HCT116 (cell line): ENCODE measurements around the gene UMOD. TPM values are rescaled to one million over a fixed set of nuclear protein-coding genes. Genes with fewer than 3 reads are reported as not detected.

Experiments used
- ATAC-seq: fragments of 200-7000 bp; cut with Tn5 transposase; 2 replicates; pipeline ENCODE4 v1.9.1; 2020; ENCODE audit warnings: mild to moderate bottlenecking, moderate library complexity
- BruUV-seq: library from RNA; stranded (reverse); fragments of 400-500 nt; replicated peaks from 2 replicates; lab custom pipeline; 2021; lab: Mats Ljungman, UMichigan
- CTCF ChIA-PET: fragments of 300-600 bp; sonication (Branson Sonifier 250); formaldehyde crosslinking; loops from one replicate; lab custom pipeline; 2021; ENCODE audit warnings: antibody characterized with exemption; lab: Charles Lee
- POLR2A ChIA-PET: fragments of 300-600, 350-600 bp; sonication (Branson Sonifier 250); formaldehyde crosslinking; loops from one replicate; lab custom pipeline; 2021; ENCODE audit warnings: antibody characterized with exemption; lab: Charles Lee
- RAD21 ChIA-PET, 2 experiments: fragments of 300-600 bp; sonication (Branson Sonifier 250); formaldehyde crosslinking; loops; one replicate each; lab custom pipeline; 2023; ENCODE audit warnings: low total read pairs in 2 of 2; ENCODE audit not compliant: uncharacterized antibody in 2 of 2, unreplicated experiment in 2 of 2, low non-redundant PET in 1 of 2; lab: Charles Lee
- DNase-seq: peaks from one replicate; pipeline ENCODE4 v3.0.0-alpha.2; 2010; ENCODE audit warnings: low read depth, low spot score
- H2AFZ ChIP-seq: fragments of 200-600 bp; shearing (Covaris generic), sonication (generic); 2 replicates; pipeline ENCODE4 v1.6.1; 2017; ENCODE audit warnings: low read depth, mixed run types, mixed read lengths, antibody characterized with exemption, low read length; ENCODE audit not compliant: poor library complexity, severe bottlenecking
- H3K27ac ChIP-seq: 2 replicates; pipeline ENCODE4 v1.5.1; 2012; ENCODE audit warnings: low read depth, low read length
- H3K27me3 ChIP-seq: fragments of 200-600 bp; sonication (generic); 2 replicates; pipeline ENCODE4 v1.6.1; 2016; ENCODE audit warnings: mixed run types, low read length, mixed read lengths; ENCODE audit not compliant: insufficient read depth
- H3K36me3 ChIP-seq, 2 experiments: fragments of 200-500 bp in 1 of 2; fragments of 200-600 bp in 1 of 2; sonication (Bioruptor generic) in 1 of 2; sonication (generic) in 1 of 2; 2 replicates each; pipeline versions ENCODE4 v1.5.1 to v1.6.1; 2014 to 2016; ENCODE audit warnings: low read length in 2 of 2, inconsistent platforms in 1 of 2, mixed read lengths in 1 of 2, mixed run types in 1 of 2; ENCODE audit not compliant: insufficient read depth in 2 of 2, control insufficient read depth in 1 of 2
- H3K4me1 ChIP-seq, 2 experiments: fragments of 200-600 bp in 1 of 2; sonication (generic) in 1 of 2; 2 replicates each; pipeline versions ENCODE4 v1.5.1 to v1.6.1; 2012 to 2017; ENCODE audit warnings: low read length in 2 of 2, inconsistent platforms in 1 of 2, mild to moderate bottlenecking in 1 of 2, mixed read lengths in 1 of 2, mixed run types in 1 of 2, moderate library complexity in 1 of 2; ENCODE audit not compliant: insufficient read depth in 2 of 2, control insufficient read depth in 1 of 2
- H3K4me2 ChIP-seq: fragments of 200-600 bp; sonication (generic); 2 replicates; pipeline ENCODE4 v1.6.1; 2017; ENCODE audit warnings: mixed run types, low read length, mixed read lengths
- H3K4me3 ChIP-seq, 2 experiments: fragments of 200-600 bp in 1 of 2; sonication (generic) in 1 of 2; replicated peaks in 1 of 2; 2 replicates each; pipeline ENCODE4 v1.5.1; 2011 to 2016; ENCODE audit warnings: low read length in 2 of 2, control low read depth in 1 of 2, low read depth in 1 of 2, mild to moderate bottlenecking in 1 of 2, mixed read lengths in 1 of 2, mixed run types in 1 of 2
- H3K79me2 ChIP-seq: fragments of 200-600 bp; sonication (generic); 2 replicates; pipeline ENCODE4 v1.6.1; 2017; ENCODE audit warnings: mild to moderate bottlenecking, mixed run types, low read length, moderate library complexity, mixed read lengths; ENCODE audit not compliant: insufficient read depth
- H3K9ac ChIP-seq: fragments of 200-600 bp; sonication (generic); 2 replicates; pipeline ENCODE4 v1.6.1; 2016; ENCODE audit warnings: low read length, mixed read lengths
- H3K9me2 ChIP-seq: fragments of 200-600 bp; sonication (generic), shearing (Covaris generic); 2 replicates; pipeline ENCODE4 v1.6.1; 2017; ENCODE audit warnings: mixed run types, mild to moderate bottlenecking, moderate library complexity; ENCODE audit not compliant: insufficient read depth
- H3K9me3 ChIP-seq, 2 experiments: fragments of 200-500 bp in 1 of 2; fragments of 200-600 bp in 1 of 2; sonication (Bioruptor generic) in 1 of 2; sonication (generic) in 1 of 2; 2 replicates each; pipeline ENCODE4 v1.6.1; 2014 to 2017; ENCODE audit warnings: low read length in 2 of 2, mixed read lengths in 2 of 2, inconsistent platforms in 1 of 2, low read depth in 1 of 2, mild to moderate bottlenecking in 1 of 2, mixed run types in 1 of 2, moderate library complexity in 1 of 2; ENCODE audit not compliant: control insufficient read depth in 1 of 2, insufficient read depth in 1 of 2
- H4K20me1 ChIP-seq: fragments of 200-600 bp; sonication (generic), shearing (Covaris generic); 2 replicates; pipeline ENCODE4 v1.6.1; 2017; ENCODE audit warnings: mixed run types, mild to moderate bottlenecking, moderate library complexity; ENCODE audit not compliant: insufficient read depth
- CEBPB ChIP-seq: IDR thresholded peaks from 2 replicates; pipeline ENCODE4 v1.6.1; 2012; ENCODE audit warnings: low read depth
- EGR1 ChIP-seq: IDR thresholded peaks from 2 replicates; pipeline ENCODE4 v1.6.1; 2012; ENCODE audit warnings: low read depth
- ELF1 ChIP-seq: IDR thresholded peaks from 2 replicates; pipeline ENCODE4 v1.6.1; 2012; ENCODE audit warnings: low read depth, borderline replicate concordance
- SIN3A ChIP-seq: IDR thresholded peaks from 2 replicates; pipeline ENCODE4 v1.6.1; 2012; ENCODE audit warnings: low read depth
- SP1 ChIP-seq: IDR thresholded peaks from 2 replicates; pipeline ENCODE4 v1.6.1; 2012; ENCODE audit warnings: low read depth
- intact Hi-C: fragments of 100-400 bp; cut with micrococcal nuclease; formaldehyde crosslinking; loops from 2 replicates; pipeline ENCODE4 v1.10.0; 2022
- total RNA-seq: library from RNA; stranded (reverse); gene quantifications from one replicate; pipeline ENCODE4 v1.2.1, GENCODE V29; 2021; ENCODE audit not compliant: unreplicated experiment
- TF ChIP-seq, protein P1 (sequence below): IDR thresholded peaks from 2 replicates; pipeline ENCODE4 v1.6.1; 2012
- TF ChIP-seq, protein P2 (sequence below), 3 experiments: fragments of 200-600 bp in 1 of 3; sonication (generic) in 1 of 3; IDR thresholded peaks in 2 of 3; conservative IDR thresholded peaks in 1 of 3; 2 replicates each; pipeline ENCODE4 v1.5.1; 2012 to 2017; ENCODE audit warnings: low read depth in 2 of 3, low read length in 2 of 3, antibody characterized with exemption in 1 of 3, borderline replicate concordance in 1 of 3, control low read depth in 1 of 3, mild to moderate bottlenecking in 1 of 3, mixed read lengths in 1 of 3, mixed run types in 1 of 3, moderate library complexity in 1 of 3; ENCODE audit not compliant: insufficient read depth in 1 of 3
- TF ChIP-seq, protein P3 (sequence below): IDR thresholded peaks from 2 replicates; pipeline ENCODE4 v1.6.1; 2012

UMOD gene
- total RNA-seq, 1 experiment from 2014 or later = not detected

DNA sequence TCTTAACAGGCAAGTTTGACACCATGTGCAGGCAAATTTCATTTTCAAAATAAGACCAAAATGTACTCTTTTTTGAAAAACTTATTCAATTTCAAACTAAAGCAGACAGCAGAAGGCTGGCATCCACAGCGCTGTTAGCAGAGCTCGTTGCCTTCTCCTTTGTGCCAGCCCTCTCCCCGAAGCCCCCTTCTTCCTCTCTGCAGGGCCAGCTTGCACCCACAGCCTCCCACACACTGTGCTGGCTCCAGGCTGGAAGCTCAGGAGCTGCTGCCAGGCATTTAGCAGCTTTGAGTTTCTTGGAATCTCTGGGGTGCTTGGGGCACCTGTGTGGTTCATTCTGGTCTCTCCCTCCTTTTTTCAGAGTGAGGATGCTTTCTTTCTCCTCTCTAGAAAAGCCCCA is 62.9 kb downstream of the UMOD start:
- POLR2A ChIA-PET = no interaction called here
- TF ChIP-seq SP1 (no peak), SIN3A (no peak), CEBPB (no peak), EGR1 (no peak), ELF1 (no peak)
- TF ChIP-seq, protein P1, sequence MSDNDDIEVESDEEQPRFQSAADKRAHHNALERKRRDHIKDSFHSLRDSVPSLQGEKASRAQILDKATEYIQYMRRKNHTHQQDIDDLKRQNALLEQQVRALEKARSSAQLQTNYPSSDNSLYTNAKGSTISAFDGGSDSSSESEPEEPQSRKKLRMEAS = no peak
- TF ChIP-seq, protein P2, sequence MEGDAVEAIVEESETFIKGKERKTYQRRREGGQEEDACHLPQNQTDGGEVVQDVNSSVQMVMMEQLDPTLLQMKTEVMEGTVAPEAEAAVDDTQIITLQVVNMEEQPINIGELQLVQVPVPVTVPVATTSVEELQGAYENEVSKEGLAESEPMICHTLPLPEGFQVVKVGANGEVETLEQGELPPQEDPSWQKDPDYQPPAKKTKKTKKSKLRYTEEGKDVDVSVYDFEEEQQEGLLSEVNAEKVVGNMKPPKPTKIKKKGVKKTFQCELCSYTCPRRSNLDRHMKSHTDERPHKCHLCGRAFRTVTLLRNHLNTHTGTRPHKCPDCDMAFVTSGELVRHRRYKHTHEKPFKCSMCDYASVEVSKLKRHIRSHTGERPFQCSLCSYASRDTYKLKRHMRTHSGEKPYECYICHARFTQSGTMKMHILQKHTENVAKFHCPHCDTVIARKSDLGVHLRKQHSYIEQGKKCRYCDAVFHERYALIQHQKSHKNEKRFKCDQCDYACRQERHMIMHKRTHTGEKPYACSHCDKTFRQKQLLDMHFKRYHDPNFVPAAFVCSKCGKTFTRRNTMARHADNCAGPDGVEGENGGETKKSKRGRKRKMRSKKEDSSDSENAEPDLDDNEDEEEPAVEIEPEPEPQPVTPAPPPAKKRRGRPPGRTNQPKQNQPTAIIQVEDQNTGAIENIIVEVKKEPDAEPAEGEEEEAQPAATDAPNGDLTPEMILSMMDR (IDR thresholded peaks at IDR 0.05 in 2 of 3, conservative IDR thresholded peaks at IDR 0.05 in 1 of 3; ENCODE audit: borderline replicate concordance in 1 of 3, insufficient read depth in 1 of 3, low read depth in 2 of 3, low read length in 2 of 3) = no peak
- TF ChIP-seq, protein P3, sequence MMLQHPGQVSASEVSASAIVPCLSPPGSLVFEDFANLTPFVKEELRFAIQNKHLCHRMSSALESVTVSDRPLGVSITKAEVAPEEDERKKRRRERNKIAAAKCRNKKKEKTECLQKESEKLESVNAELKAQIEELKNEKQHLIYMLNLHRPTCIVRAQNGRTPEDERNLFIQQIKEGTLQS = no peak
- TF ChIP-seq, all 23 proteins: peak for 0
- no peaks in the 10 kb centered on the region for H3K9me3 ChIP-seq
- no peaks in the 10 kb centered on the region for H3K4me1 ChIP-seq
- no peak for DNase-seq
- BruUV-seq = no TSS peak
- H3K27ac ChIP-seq = no peak overlapping the region
- no peak overlapping the region for H3K9ac ChIP-seq
- H3K4me2 ChIP-seq = no peak overlapping the region
- RAD21 ChIA-PET = no interaction called here
- CTCF ChIA-PET = interaction anchor here (1.3 to 1.5 kb wide), 2 partner anchors 11 to 382 kb away, joined by 3 to 6 read pairs; no protein-coding TSS in a partner anchor
- H3K27me3 ChIP-seq = peaks cover 47% of the 10 kb centered on the region
- H3K79me2 ChIP-seq = no peaks in the 10 kb centered on the region
- H3K36me3 ChIP-seq = no peaks in the 10 kb centered on the region
- intact Hi-C loops = no loop called here
- H3K4me3 ChIP-seq = no peak overlapping the region
- H4K20me1 ChIP-seq = no peaks in the 10 kb centered on the region
- no peak for ATAC-seq
- H2AFZ ChIP-seq = no peak overlapping the region
- no peaks in the 10 kb centered on the region for H3K9me2 ChIP-seq
